GM19238 (cell line): Measurements from ENCODE around the gene POFUT1.
"Not testable (repeated sequence)": the region's sequence is repeated elsewhere in the genome, so short reads cannot be mapped to it uniquely, and the experiment has no call there.

Experiments
- DNase-seq: peaks from one replicate; pipeline ENCODE4 v3.0.0; 2011; ENCODE audit warnings: low spot score; ENCODE audit not compliant: insufficient read length

POFUT1 gene

DNA sequence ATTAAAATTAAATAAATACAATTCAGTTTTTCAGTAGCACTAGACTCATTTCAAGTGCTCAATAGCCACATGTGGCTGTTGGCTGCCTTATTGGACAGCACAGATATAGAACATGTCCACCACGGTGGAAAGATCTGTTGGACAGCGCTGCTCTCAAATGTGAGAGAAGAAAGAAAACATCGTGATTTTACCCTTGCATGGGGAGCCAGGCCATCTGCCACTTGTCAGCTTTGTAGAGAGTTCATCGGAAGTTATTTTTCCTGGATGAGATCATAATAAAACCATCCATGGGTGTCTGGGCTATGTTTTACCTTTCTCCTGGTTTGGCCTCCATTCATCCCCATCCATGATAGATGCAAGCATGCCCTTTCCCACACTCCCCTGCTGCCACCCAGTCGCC lies 63.9 kb downstream of the POFUT1 start:
- no peak for DNase-seq

DNA sequence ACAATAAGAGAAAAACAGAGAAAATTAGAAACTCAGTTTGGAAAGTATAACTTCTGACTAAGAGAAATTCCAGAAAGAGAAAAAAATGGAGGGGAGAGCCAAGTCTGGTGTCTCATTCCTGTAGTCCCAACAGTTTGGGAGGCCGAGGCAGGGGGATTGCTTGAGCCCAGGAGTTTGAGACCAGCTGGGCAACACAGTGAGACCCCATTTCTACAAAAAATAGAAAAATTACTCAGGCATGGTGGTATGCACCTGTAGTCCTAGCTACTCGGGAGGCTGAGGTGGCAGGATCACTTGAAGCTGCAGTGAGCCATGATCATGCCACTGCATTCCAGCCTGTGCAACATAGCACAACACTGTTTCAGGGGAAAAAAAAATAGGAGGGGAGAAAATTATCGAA lies 66.7 kb downstream of the POFUT1 start:
- DNase-seq, result no peak

GRCh38 chr20:32275163-32275562 lies 67.5 kb downstream of the POFUT1 start:
- DNase-seq, result not testable (repeated sequence)

DNA sequence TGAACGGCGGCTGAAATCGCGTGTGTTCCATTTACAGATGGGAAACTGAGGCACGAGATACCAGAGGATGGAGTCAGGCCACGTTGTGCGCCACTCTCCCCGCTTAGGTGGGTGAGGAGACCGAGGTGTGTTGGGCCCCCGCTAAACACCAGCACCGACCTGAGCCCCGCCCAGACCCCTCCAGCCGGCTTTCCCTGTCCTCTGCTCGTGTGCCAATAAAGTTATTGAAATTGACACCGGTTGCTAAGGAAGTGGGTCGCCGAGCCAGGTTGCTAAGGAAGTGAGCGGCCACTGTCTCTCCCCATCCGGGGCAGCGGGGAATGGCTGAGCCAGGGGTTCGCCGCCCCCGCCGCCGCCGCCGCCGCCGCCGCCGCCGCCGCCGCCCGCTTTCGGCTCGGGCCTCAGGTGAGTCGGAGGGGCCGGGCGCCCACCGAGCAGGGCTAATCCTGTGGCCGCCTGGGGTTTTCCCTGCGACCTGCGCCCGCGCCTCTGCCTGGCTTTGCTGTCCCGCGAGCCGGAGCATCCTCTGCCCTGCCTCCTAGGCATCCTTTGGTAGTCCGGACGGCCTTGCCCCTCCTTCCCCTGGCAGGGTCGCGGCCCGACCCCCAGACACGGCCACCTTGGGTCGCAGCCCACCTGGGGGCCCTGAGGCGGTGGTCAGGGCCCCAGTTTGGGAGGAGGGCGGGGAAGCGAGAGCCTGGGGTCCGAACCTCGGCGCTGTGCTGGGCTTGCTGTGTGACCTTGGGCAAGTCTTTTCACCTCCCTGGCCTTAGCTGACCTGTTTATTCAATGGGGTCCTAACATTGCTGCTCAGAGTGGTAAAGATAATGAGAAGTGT lies 69.9 kb downstream of the POFUT1 start, which contains the start of gene KIF3B:
Gene KIF3B (plus strand): TSS at position 291 of the 838 bp plus-strand sequence. CDS start 32,127 bp downstream, outside the sequence.
- peak; percentile 94 for DNase-seq

DNA sequence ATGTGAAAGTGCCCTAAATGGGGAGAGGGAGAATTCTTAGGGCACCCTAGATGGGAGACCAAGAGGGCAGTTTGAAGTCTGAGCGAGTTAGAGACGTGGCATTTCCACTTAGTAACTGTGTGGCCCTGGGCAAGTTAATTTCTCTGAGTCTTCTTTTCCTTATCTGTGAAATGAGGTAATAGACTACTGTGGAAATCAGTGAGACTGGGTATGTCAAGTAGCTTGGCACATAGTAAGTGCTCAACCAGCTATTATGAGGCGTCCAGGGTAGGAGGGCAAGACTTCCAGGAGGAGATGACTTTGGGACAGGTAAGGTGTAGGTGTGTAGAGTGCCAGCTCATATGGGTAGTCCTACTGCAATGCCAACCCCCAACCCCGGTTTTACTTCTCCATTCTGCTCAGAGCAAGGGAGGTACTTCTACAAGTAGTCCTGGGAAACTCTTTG lies 70.5 kb downstream of the POFUT1 start:
- peak; percentile 55 for DNase-seq

DNA sequence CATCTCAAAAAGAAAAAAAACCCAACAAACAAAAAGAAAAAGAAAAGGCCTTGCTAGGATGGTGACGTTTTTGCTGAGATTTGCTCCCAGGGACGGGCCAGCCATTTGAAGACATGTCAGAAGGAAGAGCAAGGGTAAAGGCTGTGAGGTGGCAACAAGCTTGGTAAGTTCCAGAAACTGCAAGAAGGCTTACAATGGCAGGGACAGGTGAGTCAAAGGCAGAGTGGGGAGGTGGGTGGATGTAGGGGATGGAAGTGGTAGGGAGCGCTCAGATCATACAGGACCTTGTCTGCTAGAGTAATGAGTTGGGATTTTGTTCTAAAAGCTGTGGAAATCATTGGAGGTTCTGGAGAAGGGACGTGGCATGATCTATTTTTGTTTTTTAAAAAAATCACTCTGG lies 74.0 kb downstream of the POFUT1 start:
- no peak for DNase-seq

GRCh38 chr20:32282461-32282860 lies 74.8 kb downstream of the POFUT1 start:
- DNase-seq, result no peak

- DNase-seq, result no peak
Measured at GRCh38 chr20:32285082-32285620, 77.5 kb downstream of the POFUT1 start.

GRCh38 chr20:32285621-32286371 lies 78.1 kb downstream of the POFUT1 start:
- peak; percentile 16 for DNase-seq

DNA sequence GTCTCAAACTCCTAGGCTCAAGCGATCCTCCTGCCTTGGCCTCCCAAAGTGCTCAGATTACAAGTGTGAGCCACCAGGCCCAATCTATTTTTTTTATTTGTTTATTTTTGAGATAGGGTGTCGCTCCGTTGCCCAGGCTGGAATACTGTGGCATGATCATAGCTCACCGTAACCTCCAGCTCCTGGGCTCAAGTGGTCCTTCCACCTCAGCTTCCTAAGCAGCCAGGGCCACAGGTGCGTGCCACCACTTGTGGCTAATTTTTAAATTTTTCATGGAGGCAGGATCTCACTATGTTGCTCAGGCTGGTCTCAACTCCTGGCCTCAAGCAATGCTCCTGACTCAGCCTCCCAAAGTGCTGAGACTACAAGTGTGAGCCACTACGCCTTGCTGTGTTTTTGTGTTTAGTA lies 79.6 kb downstream of the POFUT1 start:
- no peak for DNase-seq
